HFF-Myc (cell line): ENCODE data around the gene MIAT.

ENCODE experiments used
- DNase-seq: peaks from one replicate; pipeline ENCODE4 v3.0.0-alpha.2; 2011; ENCODE audit warnings: low read depth; ENCODE audit errors: extremely low read depth
- H3K4me3 ChIP-seq: replicated peaks from 2 replicates; pipeline ENCODE4 v1.5.1; 2011; ENCODE audit warnings: low read depth, mild to moderate bottlenecking, control low read depth, low read length
- CTCF ChIP-seq: IDR thresholded peaks from 2 replicates; pipeline ENCODE4 v1.5.1; 2012; ENCODE audit warnings: mild to moderate bottlenecking, low read depth, low read length, control low read depth; ENCODE audit errors: missing control alignments

The MIAT gene

GRCh38 chr22:26658161-26658560 lies 773 bp downstream of the MIAT start:
- DNase-seq, result no peak
- TF ChIP-seq CTCF, result no peak
- H3K4me3 ChIP-seq, result peak overlapping the region; percentile 37

GRCh38 chr22:26658671-26659478 lies 1.5 kb downstream of the MIAT start:
- peak; percentile 96 for DNase-seq
- peak overlapping the region; percentile 35 for H3K4me3 ChIP-seq

GRCh38 chr22:26660356-26660755 lies 3.0 kb downstream of the MIAT start:
- TF ChIP-seq CTCF, result no peak
- H3K4me3 ChIP-seq, result no peak overlapping the region
- no peak for DNase-seq

More at GRCh38 chr22:26658671-26659478, 1.5 kb downstream of the MIAT start:
- TF ChIP-seq CTCF, result no peak

GRCh38 chr22:26660961-26661578 lies 3.7 kb downstream of the MIAT start:
- no peak for DNase-seq
- no peak for TF ChIP-seq CTCF
- H3K4me3 ChIP-seq, result no peak overlapping the region

- TF ChIP-seq CTCF, result no peak
- H3K4me3 ChIP-seq, result no peak overlapping the region
- no peak for DNase-seq
Observed at GRCh38 chr22:26662160-26662559, 4.8 kb downstream of the MIAT start.

GRCh38 chr22:26663374-26663923 lies 6.1 kb downstream of the MIAT start:
- no peak for TF ChIP-seq CTCF
- DNase-seq, result no peak
- no peak overlapping the region for H3K4me3 ChIP-seq
